ENCODE measurements around the gene MLLT3.

GRCh38 chr9:20500101-20500500, 122.2 kb downstream of the MLLT3 start:
- TF ChIP-seq EZH2phosphoT487 (IDR thresholded peaks at IDR 0.05): no peak
- no peak for TF ChIP-seq CTCF (IDR thresholded peaks at IDR 0.05)
- no peak for TF ChIP-seq EZH2 (IDR thresholded peaks at IDR 0.05)
